ENCODE data around the gene STRN4.

GRCh38 chr19:46698395-46699321, 47.6 kb downstream of the STRN4 start:
- TF ChIP-seq ARNT (IDR thresholded peaks at IDR 0.05) (no peak), TARDBP (IDR thresholded peaks at IDR 0.05) (no peak), BHLHE40 (IDR thresholded peaks at IDR 0.05; ENCODE audit: borderline replicate concordance) (no peak), SUZ12 (IDR thresholded peaks at IDR 0.05) (no peak), CTBP1 (IDR thresholded peaks at IDR 0.05; ENCODE audit: borderline replicate concordance) (no peak), FOXM1 (IDR thresholded peaks at IDR 0.05; ENCODE audit: borderline replicate concordance) (no peak), FOXA1 (IDR thresholded peaks at IDR 0.05) (no peak), SP1 (IDR thresholded peaks at IDR 0.05) (no peak), NFRKB (IDR thresholded peaks at IDR 0.05) (no peak), LEF1 (IDR thresholded peaks at IDR 0.05; ENCODE audit: borderline replicate concordance) (no peak), ZNF384 (IDR thresholded peaks at IDR 0.05) (no peak)
